ENCODE measurements around the gene RPL38. TPM values are rescaled to one million over a fixed set of nuclear protein-coding genes. Genes with fewer than 3 reads are reported as not detected.

The RPL38 gene
- total and polyA plus RNA-seq, 2 experiments from 2014 or later, result 286 to 5,312 TPM

GRCh38 chr17:74219576-74220133, 16.2 kb downstream of the RPL38 start (continued):
- TF ChIP-seq, protein P1, sequence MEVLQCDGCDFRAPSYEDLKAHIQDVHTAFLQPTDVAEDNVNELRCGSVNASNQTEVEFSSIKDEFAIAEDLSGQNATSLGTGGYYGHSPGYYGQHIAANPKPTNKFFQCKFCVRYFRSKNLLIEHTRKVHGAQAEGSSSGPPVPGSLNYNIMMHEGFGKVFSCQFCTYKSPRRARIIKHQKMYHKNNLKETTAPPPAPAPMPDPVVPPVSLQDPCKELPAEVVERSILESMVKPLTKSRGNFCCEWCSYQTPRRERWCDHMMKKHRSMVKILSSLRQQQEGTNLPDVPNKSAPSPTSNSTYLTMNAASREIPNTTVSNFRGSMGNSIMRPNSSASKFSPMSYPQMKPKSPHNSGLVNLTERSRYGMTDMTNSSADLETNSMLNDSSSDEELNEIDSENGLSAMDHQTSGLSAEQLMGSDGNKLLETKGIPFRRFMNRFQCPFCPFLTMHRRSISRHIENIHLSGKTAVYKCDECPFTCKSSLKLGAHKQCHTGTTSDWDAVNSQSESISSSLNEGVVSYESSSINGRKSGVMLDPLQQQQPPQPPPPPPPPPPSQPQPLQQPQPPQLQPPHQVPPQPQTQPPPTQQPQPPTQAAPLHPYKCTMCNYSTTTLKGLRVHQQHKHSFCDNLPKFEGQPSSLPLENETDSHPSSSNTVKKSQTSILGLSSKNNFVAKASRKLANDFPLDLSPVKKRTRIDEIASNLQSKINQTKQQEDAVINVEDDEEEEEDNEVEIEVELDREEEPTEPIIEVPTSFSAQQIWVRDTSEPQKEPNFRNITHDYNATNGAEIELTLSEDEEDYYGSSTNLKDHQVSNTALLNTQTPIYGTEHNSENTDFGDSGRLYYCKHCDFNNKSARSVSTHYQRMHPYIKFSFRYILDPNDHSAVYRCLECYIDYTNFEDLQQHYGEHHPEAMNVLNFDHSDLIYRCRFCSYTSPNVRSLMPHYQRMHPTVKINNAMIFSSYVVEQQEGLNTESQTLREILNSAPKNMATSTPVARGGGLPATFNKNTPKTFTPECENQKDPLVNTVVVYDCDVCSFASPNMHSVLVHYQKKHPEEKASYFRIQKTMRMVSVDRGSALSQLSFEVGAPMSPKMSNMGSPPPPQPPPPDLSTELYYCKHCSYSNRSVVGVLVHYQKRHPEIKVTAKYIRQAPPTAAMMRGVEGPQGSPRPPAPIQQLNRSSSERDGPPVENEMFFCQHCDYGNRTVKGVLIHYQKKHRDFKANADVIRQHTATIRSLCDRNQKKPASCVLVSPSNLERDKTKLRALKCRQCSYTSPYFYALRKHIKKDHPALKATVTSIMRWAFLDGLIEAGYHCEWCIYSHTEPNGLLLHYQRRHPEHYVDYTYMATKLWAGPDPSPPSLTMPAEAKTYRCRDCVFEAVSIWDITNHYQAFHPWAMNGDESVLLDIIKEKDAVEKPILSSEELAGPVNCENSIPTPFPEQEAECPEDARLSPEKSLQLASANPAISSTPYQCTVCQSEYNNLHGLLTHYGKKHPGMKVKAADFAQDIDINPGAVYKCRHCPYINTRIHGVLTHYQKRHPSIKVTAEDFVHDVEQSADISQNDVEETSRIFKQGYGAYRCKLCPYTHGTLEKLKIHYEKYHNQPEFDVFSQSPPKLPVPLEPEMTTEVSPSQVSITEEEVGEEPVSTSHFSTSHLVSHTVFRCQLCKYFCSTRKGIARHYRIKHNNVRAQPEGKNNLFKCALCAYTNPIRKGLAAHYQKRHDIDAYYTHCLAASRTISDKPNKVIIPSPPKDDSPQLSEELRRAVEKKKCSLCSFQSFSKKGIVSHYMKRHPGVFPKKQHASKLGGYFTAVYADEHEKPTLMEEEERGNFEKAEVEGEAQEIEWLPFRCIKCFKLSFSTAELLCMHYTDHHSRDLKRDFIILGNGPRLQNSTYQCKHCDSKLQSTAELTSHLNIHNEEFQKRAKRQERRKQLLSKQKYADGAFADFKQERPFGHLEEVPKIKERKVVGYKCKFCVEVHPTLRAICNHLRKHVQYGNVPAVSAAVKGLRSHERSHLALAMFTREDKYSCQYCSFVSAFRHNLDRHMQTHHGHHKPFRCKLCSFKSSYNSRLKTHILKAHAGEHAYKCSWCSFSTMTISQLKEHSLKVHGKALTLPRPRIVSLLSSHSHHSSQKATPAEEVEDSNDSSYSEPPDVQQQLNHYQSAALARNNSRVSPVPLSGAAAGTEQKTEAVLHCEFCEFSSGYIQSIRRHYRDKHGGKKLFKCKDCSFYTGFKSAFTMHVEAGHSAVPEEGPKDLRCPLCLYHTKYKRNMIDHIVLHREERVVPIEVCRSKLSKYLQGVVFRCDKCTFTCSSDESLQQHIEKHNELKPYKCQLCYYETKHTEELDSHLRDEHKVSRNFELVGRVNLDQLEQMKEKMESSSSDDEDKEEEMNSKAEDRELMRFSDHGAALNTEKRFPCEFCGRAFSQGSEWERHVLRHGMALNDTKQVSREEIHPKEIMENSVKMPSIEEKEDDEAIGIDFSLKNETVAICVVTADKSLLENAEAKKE (CRISPR knock-in tag; IDR thresholded peaks at IDR 0.05), result no peak
- TF ChIP-seq POLR2AphosphoS5 (IDR thresholded peaks at IDR 0.05; ENCODE audit: low read depth) (no peak), ZNF114 (CRISPR knock-in tag; IDR thresholded peaks at IDR 0.05) (no peak), ZNF331 (CRISPR knock-in tag; IDR thresholded peaks at IDR 0.05; ENCODE audit: low read depth) (no peak), CTCF (conservative IDR thresholded peaks at IDR 0.05; ENCODE audit: low read depth in 2 of 2) (no peak), CREB1 (CRISPR knock-in tag; IDR thresholded peaks at IDR 0.05; ENCODE audit: low read depth) (no peak), EZH2phosphoT487 (IDR thresholded peaks at IDR 0.05; ENCODE audit: unreplicated experiment) (no peak), EZH2 (IDR thresholded peaks at IDR 0.05; ENCODE audit: low read depth, unreplicated experiment) (no peak), JUNB (IDR thresholded peaks at IDR 0.05; ENCODE audit: unreplicated experiment) (no peak)

All from GM23338 (cell line).